WTC11 (cell line): ENCODE measurements around the gene CEP44.

Experiments
- ELF4 ChIP-seq: sonication (generic); formaldehyde crosslinking; IDR thresholded peaks from 2 replicates; pipeline ENCODE4 v1.8.1; 2022; ENCODE audit warnings: low read depth, mild to moderate bottlenecking, moderate library complexity, missing genetic modification reagents
- FOXK1 ChIP-seq: sonication (generic); formaldehyde crosslinking; IDR thresholded peaks from 2 replicates; pipeline ENCODE4 v1.8.0; 2022; ENCODE audit warnings: mild to moderate bottlenecking, moderate library complexity, missing genetic modification reagents
- KAT7 ChIP-seq: sonication (generic); formaldehyde crosslinking; IDR thresholded peaks from 2 replicates; pipeline ENCODE4 v1.8.1; 2023; ENCODE audit warnings: missing genetic modification reagents, mild to moderate bottlenecking, borderline replicate concordance
- PRRX2 ChIP-seq: fragments of 250-450 bp; sonication (Bioruptor Pico); IDR thresholded peaks from 2 replicates; pipeline ENCODE4 v1.8.0; 2021; ENCODE audit warnings: mild to moderate bottlenecking
- SP1 ChIP-seq: sonication (generic); formaldehyde crosslinking; conservative IDR thresholded peaks from 2 replicates; pipeline ENCODE4 v1.8.1; 2022; ENCODE audit warnings: missing genetic modification reagents
- TF ChIP-seq, protein P1 (sequence below): fragments of 200-600 bp; IDR thresholded peaks from 2 replicates; pipeline ENCODE4 v1.8.0; 2022; ENCODE audit warnings: antibody characterized with exemption
- TF ChIP-seq, protein P2 (sequence below): sonication (generic); formaldehyde crosslinking; IDR thresholded peaks from 2 replicates; pipeline ENCODE4 v1.8.1; 2023; ENCODE audit warnings: mild to moderate bottlenecking, missing genetic modification reagents, moderate library complexity

DNA sequence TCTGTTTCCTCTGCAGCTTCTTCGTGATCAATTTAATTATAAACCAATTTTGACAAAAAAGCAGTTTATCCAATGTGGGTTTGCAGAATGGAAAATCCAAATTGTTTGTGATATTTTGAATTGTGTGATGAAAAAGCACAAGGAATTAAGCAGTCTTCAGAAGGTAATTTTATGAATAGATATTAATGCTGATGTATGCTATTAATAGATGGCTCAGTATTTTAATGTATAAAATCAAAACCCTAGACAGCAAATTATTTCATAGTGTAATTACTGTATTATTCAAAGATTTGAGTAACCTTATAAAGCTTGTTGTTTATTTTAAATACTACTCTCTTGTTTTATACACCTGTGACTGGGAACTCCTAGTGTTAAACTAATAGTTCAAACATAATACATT, 20.0 kb downstream of the CEP44 start:
- TF ChIP-seq, protein P1, sequence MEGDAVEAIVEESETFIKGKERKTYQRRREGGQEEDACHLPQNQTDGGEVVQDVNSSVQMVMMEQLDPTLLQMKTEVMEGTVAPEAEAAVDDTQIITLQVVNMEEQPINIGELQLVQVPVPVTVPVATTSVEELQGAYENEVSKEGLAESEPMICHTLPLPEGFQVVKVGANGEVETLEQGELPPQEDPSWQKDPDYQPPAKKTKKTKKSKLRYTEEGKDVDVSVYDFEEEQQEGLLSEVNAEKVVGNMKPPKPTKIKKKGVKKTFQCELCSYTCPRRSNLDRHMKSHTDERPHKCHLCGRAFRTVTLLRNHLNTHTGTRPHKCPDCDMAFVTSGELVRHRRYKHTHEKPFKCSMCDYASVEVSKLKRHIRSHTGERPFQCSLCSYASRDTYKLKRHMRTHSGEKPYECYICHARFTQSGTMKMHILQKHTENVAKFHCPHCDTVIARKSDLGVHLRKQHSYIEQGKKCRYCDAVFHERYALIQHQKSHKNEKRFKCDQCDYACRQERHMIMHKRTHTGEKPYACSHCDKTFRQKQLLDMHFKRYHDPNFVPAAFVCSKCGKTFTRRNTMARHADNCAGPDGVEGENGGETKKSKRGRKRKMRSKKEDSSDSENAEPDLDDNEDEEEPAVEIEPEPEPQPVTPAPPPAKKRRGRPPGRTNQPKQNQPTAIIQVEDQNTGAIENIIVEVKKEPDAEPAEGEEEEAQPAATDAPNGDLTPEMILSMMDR, result no peak
- TF ChIP-seq SP1 (CRISPR knock-in tag), result no peak
- no peak for TF ChIP-seq FOXK1
- TF ChIP-seq KAT7 (CRISPR knock-in tag), result no peak
- no peak for TF ChIP-seq PRRX2
- TF ChIP-seq ELF4 (CRISPR knock-in tag), result no peak
- TF ChIP-seq, protein P2, sequence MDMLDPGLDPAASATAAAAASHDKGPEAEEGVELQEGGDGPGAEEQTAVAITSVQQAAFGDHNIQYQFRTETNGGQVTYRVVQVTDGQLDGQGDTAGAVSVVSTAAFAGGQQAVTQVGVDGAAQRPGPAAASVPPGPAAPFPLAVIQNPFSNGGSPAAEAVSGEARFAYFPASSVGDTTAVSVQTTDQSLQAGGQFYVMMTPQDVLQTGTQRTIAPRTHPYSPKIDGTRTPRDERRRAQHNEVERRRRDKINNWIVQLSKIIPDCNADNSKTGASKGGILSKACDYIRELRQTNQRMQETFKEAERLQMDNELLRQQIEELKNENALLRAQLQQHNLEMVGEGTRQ (CRISPR knock-in tag), result no peak
